ENCODE measurements around the gene TBC1D10B.

DNA sequence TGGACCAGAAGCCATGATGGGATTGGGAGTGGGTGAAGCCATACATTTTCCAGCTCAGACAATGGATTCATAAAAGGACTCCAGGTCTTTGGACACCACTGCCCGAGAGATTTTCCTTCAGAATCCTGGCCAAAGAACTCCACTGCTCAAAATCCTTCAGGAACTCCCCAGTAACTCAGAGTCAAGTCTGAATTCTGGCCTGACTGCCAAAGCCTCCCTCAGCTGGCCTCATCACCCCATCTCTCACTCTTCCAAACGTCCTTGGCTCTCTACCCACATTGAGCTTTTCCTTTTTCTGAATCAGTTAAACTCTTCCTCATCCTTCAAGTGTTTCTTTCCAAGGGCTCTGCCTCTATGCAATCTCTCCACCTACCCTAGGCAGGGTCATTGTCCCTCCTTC, 13.2 kb upstream of the TBC1D10B start:
- no peak for TF ChIP-seq POLR2A (IDR thresholded peaks at IDR 0.05)
- TF ChIP-seq CTCF (IDR thresholded peaks at IDR 0.05) = no peak

All from prostate gland (tissue), 2 donors.